ENCODE data around the gene LIMA1.
"Not testable (repeated sequence)": the region's sequence is repeated elsewhere in the genome, so short reads cannot be mapped to it uniquely, and the experiment has no call there.

The LIMA1 gene

GRCh38 chr12:50283229-50283923 lies at the start of gene LIMA1:
LIMA1 (minus strand) TSS chr12:50283520; CDS start chr12:50248751, 34,769 bp downstream.
- peak; percentile 84 to 93 (median 86) for DNase-seq (ENCODE audit: low read depth in 3 of 3)

- no peak for DNase-seq (ENCODE audit: low read depth in 3 of 3)
Measured at GRCh38 chr12:50331745-50332144, 48.4 kb upstream of the LIMA1 start.

- not testable (repeated sequence) for DNase-seq (ENCODE audit: low read depth in 3 of 3)
Measured at GRCh38 chr12:50328664-50329063, 45.3 kb upstream of the LIMA1 start.

GRCh38 chr12:50326590-50327284 lies 43.4 kb upstream of the LIMA1 start:
- no peak for DNase-seq (ENCODE audit: low read depth in 3 of 3)

- no peak for DNase-seq (ENCODE audit: low read depth in 3 of 3)
Measured at GRCh38 chr12:50325890-50326391, 42.6 kb upstream of the LIMA1 start.

- DNase-seq (ENCODE audit: low read depth in 3 of 3) = not testable (repeated sequence)
Measured at GRCh38 chr12:50324770-50325169, 41.5 kb upstream of the LIMA1 start.

- DNase-seq (ENCODE audit: low read depth in 3 of 3) = not testable (repeated sequence)
Measured at GRCh38 chr12:50324077-50324476, 40.8 kb upstream of the LIMA1 start.

- no peak for DNase-seq (ENCODE audit: low read depth in 3 of 3)
Measured at GRCh38 chr12:50322206-50322605, 38.9 kb upstream of the LIMA1 start.

- no peak for DNase-seq (ENCODE audit: low read depth in 3 of 3)
Measured at GRCh38 chr12:50317203-50317602, 33.9 kb upstream of the LIMA1 start.

GRCh38 chr12:50315803-50316202 lies 32.5 kb upstream of the LIMA1 start:
- DNase-seq (ENCODE audit: low read depth in 3 of 3) = no peak

- no peak for DNase-seq (ENCODE audit: low read depth in 3 of 3)
Measured at GRCh38 chr12:50314636-50315312, 31.5 kb upstream of the LIMA1 start.

GRCh38 chr12:50313971-50314370 lies 30.7 kb upstream of the LIMA1 start:
- DNase-seq (ENCODE audit: low read depth in 3 of 3) = not testable (repeated sequence)

GRCh38 chr12:50313256-50313931 lies 30.1 kb upstream of the LIMA1 start:
- no peak for DNase-seq (ENCODE audit: low read depth in 3 of 3)

GRCh38 chr12:50311858-50312609 lies 28.7 kb upstream of the LIMA1 start:
- DNase-seq (ENCODE audit: low read depth in 3 of 3) = not testable (repeated sequence)

- DNase-seq (ENCODE audit: low read depth in 3 of 3) = no peak
Measured at GRCh38 chr12:50309950-50310349, 26.6 kb upstream of the LIMA1 start.

- no peak for DNase-seq (ENCODE audit: low read depth in 3 of 3)
Measured at GRCh38 chr12:50302686-50303085, 19.4 kb upstream of the LIMA1 start.

GRCh38 chr12:50297996-50298395 lies 14.7 kb upstream of the LIMA1 start:
- DNase-seq (ENCODE audit: low read depth in 3 of 3) = no peak

- DNase-seq (ENCODE audit: low read depth in 3 of 3) = no peak
Measured at GRCh38 chr12:50297027-50297426, 13.7 kb upstream of the LIMA1 start.

- no peak for DNase-seq (ENCODE audit: low read depth in 3 of 3)
Measured at GRCh38 chr12:50296554-50296953, 13.2 kb upstream of the LIMA1 start.

GRCh38 chr12:50291377-50291776 lies 8.1 kb upstream of the LIMA1 start:
- DNase-seq (ENCODE audit: low read depth in 3 of 3) = no peak

- DNase-seq (ENCODE audit: low read depth in 3 of 3) = not testable (repeated sequence)
Measured at GRCh38 chr12:50290692-50291091, 7.4 kb upstream of the LIMA1 start.

All from stimulated activated CD4-positive, alpha-beta T cell treated with anti-CD3 and anti-CD28 coated beads, TNF-alpha, amount 100 ng/mL, for 24 hours (primary cell).